Caki2 (cell line): ENCODE measurements around the gene RGS11. TPM values are rescaled to one million over a fixed set of nuclear protein-coding genes. Genes with fewer than 3 reads are reported as not detected.
"Not testable (repeated sequence)": the region's sequence is repeated elsewhere in the genome, so short reads cannot be mapped to it uniquely, and the experiment has no call there.

Experiments
- DNase-seq: peaks from one replicate; pipeline ENCODE4 v3.0.0-alpha.2; 2015; ENCODE audit warnings: low read depth
- in situ Hi-C: cut with HindIII; loops from 2 replicates; pipeline ENCODE4 v1.10.0; 2016; ENCODE audit warnings: low sequenced_read_pairs, low pct_unique_long_range_greater_than_20kb, mixed read lengths
- total RNA-seq: library from RNA; depleted of rRNA; stranded (reverse); fragments of >200 nt; shearing (Covaris generic); gene quantifications from 2 replicates; pipeline ENCODE4 v1.2.3, GENCODE V29; 2014; ENCODE audit warnings: low replicate concordance

The RGS11 gene
- total RNA-seq, 1 experiment from 2014 or later = 3.6 TPM

GRCh38 chr16:268141-269053, 7.3 kb downstream of the RGS11 start:
- no peak for DNase-seq
- in situ Hi-C loops = no loop called here

GRCh38 chr16:267562-267961, 8.2 kb downstream of the RGS11 start:
- DNase-seq, in situ Hi-C loops: not testable (repeated sequence)

- no peak for DNase-seq
- in situ Hi-C loops = no loop called here
Measured at GRCh38 chr16:266258-267164, 9.2 kb downstream of the RGS11 start.

GRCh38 chr16:265711-266110, 10.0 kb downstream of the RGS11 start:
- no peak for DNase-seq
- in situ Hi-C loops = no loop called here

GRCh38 chr16:265002-265529, 10.7 kb downstream of the RGS11 start:
- in situ Hi-C loops = no loop called here
- DNase-seq = no peak

GRCh38 chr16:264440-264951, 11.2 kb downstream of the RGS11 start:
- in situ Hi-C loops = no loop called here
- no peak for DNase-seq

GRCh38 chr16:263944-264343, 11.8 kb downstream of the RGS11 start:
- in situ Hi-C loops = no loop called here

GRCh38 chr16:263182-263774, 12.5 kb downstream of the RGS11 start:
- no peak for DNase-seq
- in situ Hi-C loops = no loop called here

More at GRCh38 chr16:263944-264343, 11.8 kb downstream of the RGS11 start:
- DNase-seq = no peak

- no peak for DNase-seq
- in situ Hi-C loops = no loop called here
Measured at GRCh38 chr16:262121-262745, 13.5 kb downstream of the RGS11 start.

GRCh38 chr16:261031-261691, 14.6 kb downstream of the RGS11 start:
- in situ Hi-C loops = no loop called here
- no peak for DNase-seq

GRCh38 chr16:260326-260725, 15.4 kb downstream of the RGS11 start:
- no peak for DNase-seq
- in situ Hi-C loops = no loop called here

GRCh38 chr16:259814-260253, 15.9 kb downstream of the RGS11 start:
- DNase-seq = no peak
- in situ Hi-C loops = no loop called here

GRCh38 chr16:259226-259625, 16.5 kb downstream of the RGS11 start:
- DNase-seq = no peak
- in situ Hi-C loops = no loop called here

GRCh38 chr16:258091-258490, 17.7 kb downstream of the RGS11 start:
- DNase-seq, in situ Hi-C loops: not testable (repeated sequence)

GRCh38 chr16:255183-255582, 20.6 kb downstream of the RGS11 start:
- in situ Hi-C loops = no loop called here
- no peak for DNase-seq

- DNase-seq = no peak
- in situ Hi-C loops = no loop called here
Measured at GRCh38 chr16:254461-254860, 21.3 kb downstream of the RGS11 start.

GRCh38 chr16:253833-254232, 21.9 kb downstream of the RGS11 start:
- in situ Hi-C loops = no loop called here
- DNase-seq = no peak
